ENCODE measurements around the gene ASRGL1.

The ASRGL1 gene

DNA sequence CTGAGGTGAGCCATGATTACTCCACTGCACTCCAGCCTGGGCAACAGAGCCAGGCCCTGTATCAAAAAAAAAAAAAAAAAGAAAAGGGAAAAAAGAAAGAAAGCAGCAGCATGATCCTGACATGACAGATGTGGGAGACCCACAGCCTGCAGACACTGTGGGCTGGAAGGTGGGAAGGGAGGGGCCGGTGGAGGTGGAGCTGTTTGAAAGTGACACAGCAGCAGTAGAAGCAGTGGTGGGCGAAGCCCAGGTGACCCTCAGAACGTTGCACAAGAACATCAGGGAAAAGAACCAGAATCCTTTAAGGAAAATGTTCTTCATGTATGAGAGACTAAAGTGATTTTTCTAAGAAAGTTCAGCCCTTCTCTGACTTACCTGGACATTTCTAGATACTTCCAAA, 55.3 kb downstream of the ASRGL1 start:
- ATAC-seq, result no peak
- TF ChIP-seq, protein P1, sequence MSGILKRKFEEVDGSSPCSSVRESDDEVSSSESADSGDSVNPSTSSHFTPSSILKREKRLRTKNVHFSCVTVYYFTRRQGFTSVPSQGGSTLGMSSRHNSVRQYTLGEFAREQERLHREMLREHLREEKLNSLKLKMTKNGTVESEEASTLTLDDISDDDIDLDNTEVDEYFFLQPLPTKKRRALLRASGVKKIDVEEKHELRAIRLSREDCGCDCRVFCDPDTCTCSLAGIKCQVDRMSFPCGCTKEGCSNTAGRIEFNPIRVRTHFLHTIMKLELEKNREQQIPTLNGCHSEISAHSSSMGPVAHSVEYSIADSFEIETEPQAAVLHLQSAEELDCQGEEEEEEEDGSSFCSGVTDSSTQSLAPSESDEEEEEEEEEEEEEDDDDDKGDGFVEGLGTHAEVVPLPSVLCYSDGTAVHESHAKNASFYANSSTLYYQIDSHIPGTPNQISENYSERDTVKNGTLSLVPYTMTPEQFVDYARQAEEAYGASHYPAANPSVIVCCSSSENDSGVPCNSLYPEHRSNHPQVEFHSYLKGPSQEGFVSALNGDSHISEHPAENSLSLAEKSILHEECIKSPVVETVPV (CRISPR knock-in tag; IDR thresholded peaks at IDR 0.05), result no peak
- TF ChIP-seq ISL1 (CRISPR knock-in tag; IDR thresholded peaks at IDR 0.05) (no peak), TSHZ2 (CRISPR knock-in tag; IDR thresholded peaks at IDR 0.05) (no peak), ARNTL (CRISPR knock-in tag; IDR thresholded peaks at IDR 0.05; ENCODE audit: borderline replicate concordance, low read depth) (no peak), ZNF8 (CRISPR knock-in tag; IDR thresholded peaks at IDR 0.05) (no peak), ESRRG (CRISPR knock-in tag; IDR thresholded peaks at IDR 0.05) (no peak), ZC3H10 (CRISPR knock-in tag; IDR thresholded peaks at IDR 0.05) (no peak), ZFP30 (CRISPR knock-in tag; IDR thresholded peaks at IDR 0.05) (no peak), GLIS3 (CRISPR knock-in tag; IDR thresholded peaks at IDR 0.05) (no peak), ZNF70 (CRISPR knock-in tag; IDR thresholded peaks at IDR 0.05) (no peak), CSDC2 (CRISPR knock-in tag; IDR thresholded peaks at IDR 0.05) (no peak), ZFP3 (CRISPR knock-in tag; IDR thresholded peaks at IDR 0.05) (no peak), PATZ1 (CRISPR knock-in tag; IDR thresholded peaks at IDR 0.05; ENCODE audit: borderline replicate concordance) (no peak)
- TF ChIP-seq, protein P2, sequence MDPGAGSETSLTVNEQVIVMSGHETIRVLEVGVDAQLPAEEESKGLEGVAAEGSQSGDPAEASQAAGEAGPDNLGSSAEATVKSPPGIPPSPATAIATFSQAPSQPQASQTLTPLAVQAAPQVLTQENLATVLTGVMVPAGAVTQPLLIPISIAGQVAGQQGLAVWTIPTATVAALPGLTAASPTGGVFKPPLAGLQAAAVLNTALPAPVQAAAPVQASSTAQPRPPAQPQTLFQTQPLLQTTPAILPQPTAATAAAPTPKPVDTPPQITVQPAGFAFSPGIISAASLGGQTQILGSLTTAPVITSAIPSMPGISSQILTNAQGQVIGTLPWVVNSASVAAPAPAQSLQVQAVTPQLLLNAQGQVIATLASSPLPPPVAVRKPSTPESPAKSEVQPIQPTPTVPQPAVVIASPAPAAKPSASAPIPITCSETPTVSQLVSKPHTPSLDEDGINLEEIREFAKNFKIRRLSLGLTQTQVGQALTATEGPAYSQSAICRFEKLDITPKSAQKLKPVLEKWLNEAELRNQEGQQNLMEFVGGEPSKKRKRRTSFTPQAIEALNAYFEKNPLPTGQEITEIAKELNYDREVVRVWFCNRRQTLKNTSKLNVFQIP (CRISPR knock-in tag; IDR thresholded peaks at IDR 0.05; ENCODE audit: borderline replicate concordance, low read depth), result no peak
- TF ChIP-seq, protein P3, sequence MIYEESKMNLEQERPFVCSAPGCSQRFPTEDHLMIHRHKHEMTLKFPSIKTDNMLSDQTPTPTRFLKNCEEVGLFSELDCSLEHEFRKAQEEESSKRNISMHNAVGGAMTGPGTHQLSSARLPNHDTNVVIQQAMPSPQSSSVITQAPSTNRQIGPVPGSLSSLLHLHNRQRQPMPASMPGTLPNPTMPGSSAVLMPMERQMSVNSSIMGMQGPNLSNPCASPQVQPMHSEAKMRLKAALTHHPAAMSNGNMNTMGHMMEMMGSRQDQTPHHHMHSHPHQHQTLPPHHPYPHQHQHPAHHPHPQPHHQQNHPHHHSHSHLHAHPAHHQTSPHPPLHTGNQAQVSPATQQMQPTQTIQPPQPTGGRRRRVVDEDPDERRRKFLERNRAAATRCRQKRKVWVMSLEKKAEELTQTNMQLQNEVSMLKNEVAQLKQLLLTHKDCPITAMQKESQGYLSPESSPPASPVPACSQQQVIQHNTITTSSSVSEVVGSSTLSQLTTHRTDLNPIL (CRISPR knock-in tag; IDR thresholded peaks at IDR 0.05; ENCODE audit: low read depth), result no peak

DNA sequence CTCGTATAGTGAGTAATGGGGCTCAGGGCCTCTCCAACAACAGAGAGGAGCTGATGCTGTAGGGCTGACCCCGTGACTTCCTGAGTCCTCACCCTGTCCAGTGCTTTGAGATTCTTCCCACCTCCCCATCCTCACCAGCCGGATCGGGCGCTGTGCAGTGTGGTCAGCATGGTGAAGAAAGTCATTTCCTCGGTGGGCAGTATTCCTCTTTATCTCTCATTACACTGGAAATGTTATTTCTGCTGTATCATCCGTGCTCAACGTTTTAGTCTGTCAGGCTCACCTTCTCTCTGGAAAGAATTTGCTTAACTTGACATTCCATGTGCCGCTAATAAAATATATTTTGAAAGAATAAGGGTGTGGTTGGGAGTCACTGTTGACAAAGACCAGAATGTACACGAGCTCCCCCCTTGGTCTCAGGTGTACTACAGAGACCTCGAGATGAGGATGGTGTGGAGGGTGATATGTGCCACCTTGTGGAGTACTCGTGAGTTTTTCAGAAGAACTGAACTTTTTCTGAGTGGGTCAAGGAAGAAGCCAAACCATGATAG, 55.9 kb downstream of the ASRGL1 start:
- no peak for ATAC-seq
- TF ChIP-seq ESRRG (CRISPR knock-in tag; IDR thresholded peaks at IDR 0.05) (no peak), OSR1 (CRISPR knock-in tag; IDR thresholded peaks at IDR 0.05) (no peak), TSHZ2 (CRISPR knock-in tag; IDR thresholded peaks at IDR 0.05) (no peak)

DNA sequence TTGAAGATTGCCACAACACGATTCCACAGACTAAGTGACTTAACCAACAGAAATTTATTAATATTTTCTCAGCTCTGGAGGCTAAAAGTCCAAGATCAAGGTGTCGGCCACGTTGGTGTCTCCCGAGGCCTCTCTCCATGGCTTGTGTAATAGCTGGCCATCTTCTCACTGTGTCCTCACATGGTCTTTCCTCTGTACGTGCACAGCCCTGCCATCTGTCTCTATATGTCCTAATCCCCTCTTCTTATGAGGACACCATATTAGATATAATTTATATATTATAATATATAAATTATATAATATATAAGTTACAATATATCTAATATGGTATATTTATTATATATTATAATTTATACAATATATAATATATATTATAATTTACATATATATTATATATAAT, 56.5 kb downstream of the ASRGL1 start:
- ATAC-seq, result no peak
- TF ChIP-seq, protein P3 (CRISPR knock-in tag; IDR thresholded peaks at IDR 0.05; ENCODE audit: low read depth), result no peak
- TF ChIP-seq BACH2 (CRISPR knock-in tag; IDR thresholded peaks at IDR 0.05; ENCODE audit: borderline replicate concordance) (no peak), TCF4 (CRISPR knock-in tag; IDR thresholded peaks at IDR 0.05; ENCODE audit: borderline replicate concordance) (no peak), SNAI2 (CRISPR knock-in tag; IDR thresholded peaks at IDR 0.05) (no peak), ARNTL (CRISPR knock-in tag; IDR thresholded peaks at IDR 0.05; ENCODE audit: borderline replicate concordance, low read depth) (no peak), GLIS3 (CRISPR knock-in tag; IDR thresholded peaks at IDR 0.05) (no peak), CSDC2 (CRISPR knock-in tag; IDR thresholded peaks at IDR 0.05) (no peak), ZC3H10 (CRISPR knock-in tag; IDR thresholded peaks at IDR 0.05) (no peak), ZFP30 (CRISPR knock-in tag; IDR thresholded peaks at IDR 0.05) (no peak), OSR1 (CRISPR knock-in tag; IDR thresholded peaks at IDR 0.05) (no peak)
- TF ChIP-seq, protein P2 (CRISPR knock-in tag; IDR thresholded peaks at IDR 0.05; ENCODE audit: borderline replicate concordance, low read depth), result no peak
- TF ChIP-seq, protein P1 (CRISPR knock-in tag; IDR thresholded peaks at IDR 0.05), result no peak

All from SK-N-SH treated with all-trans-retinoic acid at 6 μM for 48 hours (cell line).